DMS53 treated with DMSO at 0.1 percent for 48 hours (cell line): ENCODE results near the gene ARHGEF2.

Experiments
- DNase-seq: peaks from one replicate; lab custom pipeline; 2025; ENCODE audit not compliant: unreplicated experiment; lab: John Stamatoyannopoulos, UW

ARHGEF2 gene

DNA sequence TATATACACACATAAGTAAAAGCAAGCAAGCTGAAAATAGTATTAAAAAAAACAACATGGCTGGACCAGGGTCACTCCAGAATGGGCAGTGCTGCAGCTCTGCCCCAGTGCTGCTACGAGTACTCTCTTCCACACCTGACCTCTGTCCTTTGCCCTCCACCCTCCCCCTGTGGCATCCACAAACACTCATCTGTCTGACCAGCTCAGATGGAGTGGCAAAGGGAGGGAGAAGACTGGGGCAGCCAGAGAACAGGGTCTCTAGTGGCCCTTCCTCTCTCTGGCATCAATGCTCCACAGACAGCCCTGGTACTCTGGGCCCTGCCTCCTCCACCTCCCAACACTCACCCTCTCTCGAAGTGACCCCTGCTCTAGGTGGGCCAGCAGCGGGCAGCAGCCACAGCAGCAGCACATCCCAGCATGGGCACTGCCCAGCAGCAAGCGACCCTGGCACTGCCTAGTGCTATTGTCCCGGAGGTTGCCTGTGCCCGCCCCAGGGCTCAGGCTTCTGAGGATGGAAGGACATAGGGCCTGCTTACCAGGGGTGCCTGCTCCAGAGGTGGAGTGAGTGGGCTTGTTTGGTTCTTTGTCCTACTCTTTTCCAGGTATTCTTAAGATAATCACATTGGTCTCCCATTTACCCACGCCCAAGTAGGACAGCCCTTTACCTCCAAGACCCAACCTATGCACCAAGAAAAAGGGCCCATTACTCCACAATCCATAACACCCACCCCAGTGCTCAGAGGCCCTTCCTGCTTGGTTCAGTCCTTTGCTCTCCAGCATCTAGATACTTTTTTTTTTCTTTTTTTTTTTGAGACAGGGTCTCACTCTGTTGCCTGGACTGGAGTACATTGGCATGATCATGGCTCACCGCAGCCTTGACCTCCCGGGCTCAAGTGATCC lies 6.2 kb downstream of the ARHGEF2 start:
- no peak for DNase-seq

DNA sequence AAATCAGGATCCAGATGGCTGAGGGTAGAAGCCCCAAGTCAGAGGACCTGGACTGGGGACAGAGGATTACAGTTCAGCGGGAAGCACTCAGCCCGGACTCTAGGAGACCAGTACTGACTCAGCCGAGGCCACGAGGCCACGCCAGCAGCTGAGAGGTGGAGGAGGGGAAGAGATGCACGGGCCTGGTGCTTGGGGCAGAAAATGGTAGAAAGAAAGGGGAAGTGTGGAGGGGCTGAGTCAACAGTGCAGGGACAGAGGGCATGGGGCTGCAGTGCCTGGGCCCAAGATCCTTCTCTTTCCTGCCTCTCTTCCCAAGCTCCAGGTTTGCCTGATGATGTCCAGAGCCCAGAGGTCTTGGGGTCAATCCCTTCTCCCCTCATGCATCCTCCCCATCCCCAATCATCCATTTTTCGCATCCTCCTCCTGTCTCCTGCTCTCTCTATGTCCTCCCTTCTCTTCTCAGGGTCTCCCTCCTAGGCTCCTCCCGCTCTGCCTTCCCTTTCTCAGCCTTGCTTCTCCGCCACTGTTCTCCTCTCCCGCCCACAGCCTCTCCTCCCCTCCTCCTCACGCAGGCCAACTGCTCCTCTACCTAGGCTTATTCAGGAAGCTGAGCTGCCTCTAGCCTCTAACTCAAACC lies 7.7 kb downstream of the ARHGEF2 start:
- no peak for DNase-seq

DNA sequence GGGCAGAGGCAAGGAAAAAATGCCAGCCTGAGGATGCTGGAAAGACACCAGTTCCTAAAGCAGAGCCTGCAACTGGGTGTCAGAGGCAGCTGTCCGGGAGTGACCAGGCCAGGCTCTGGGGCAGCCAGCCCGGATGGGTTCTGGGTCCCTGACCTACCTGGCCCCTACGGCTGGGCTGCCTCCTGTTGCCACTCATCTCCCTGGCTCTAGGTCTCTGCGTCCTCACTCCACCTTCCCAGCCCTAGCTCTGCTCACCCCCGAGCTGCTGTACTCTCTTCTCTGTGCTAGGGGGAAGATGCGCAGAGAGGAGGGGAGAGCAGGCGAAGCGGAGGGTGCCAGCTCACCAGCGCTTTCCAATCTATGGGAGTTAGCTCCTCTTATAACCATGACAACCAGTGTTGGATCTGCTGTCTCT lies 9.0 kb downstream of the ARHGEF2 start:
- no peak for DNase-seq

DNA sequence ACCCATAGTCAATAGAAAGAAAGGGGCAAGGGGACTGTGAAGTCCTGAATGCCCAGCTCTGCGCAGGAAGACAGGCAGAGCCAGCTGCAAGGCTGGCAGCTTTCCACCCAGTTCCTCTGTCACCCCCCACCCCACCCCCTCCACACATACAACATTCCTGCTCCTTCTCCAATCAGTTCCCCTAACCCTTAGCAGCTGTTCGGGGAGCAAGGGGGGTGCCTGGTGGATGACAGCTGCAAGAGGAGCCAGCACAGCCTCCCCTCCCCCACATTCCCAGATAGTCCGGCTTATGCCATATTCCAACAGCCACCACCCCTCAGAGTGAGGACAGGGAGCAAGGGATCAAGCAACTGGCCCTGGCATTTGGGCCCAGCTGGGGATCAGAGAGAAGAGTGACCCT lies 9.7 kb downstream of the ARHGEF2 start:
- no peak for DNase-seq

DNA sequence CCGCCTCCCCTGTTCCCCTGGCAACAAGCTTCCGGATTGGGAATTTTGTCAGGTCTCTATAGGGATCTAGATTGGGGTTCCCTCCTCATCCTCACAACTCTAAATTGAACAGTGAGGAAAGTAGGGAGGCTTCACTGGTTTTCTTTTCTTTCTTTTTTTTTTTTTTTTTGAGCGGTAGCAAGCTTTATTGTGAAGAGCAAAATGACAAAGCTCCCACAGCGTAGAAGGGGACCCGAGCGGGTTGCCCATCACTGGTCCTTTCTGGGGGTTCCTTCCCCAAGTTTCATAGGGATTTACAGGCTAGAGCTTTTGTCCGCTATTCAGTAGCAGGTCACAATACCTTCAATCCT lies 10.3 kb downstream of the ARHGEF2 start:
- no peak for DNase-seq

DNA sequence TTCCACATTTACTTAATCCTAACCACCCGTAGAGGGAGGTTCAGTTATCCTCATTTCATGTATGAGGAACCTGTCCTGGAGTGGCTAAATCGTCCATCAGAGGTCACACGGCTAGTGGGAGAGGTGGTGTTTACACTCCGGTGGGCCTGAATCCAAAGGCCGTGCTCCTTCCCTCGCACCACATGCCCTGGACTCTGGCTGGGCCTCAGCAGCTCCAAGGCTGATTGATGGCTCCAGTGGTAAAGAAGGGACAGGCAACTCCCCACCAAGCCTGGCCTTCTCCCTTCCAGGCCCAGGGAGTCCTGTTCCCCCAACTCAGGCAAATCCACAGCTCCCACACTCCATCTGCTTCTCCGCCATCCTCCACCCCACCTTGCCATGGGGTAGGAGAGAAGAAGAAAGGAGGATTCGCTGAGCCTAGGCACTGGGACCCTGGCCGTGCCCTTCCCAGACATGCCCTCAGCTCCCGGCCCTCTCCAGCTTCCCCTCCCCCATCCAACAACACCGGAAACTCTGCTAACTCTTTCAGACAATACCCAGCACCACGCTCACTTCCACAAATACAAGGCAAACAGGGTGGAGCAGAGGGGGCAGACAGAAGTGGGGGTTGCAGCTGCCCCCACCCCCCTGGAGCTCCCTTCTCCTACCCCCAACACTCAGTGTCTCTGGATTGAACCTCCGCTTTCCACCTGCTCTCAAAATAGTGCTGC lies 10.9 kb downstream of the ARHGEF2 start:
- DNase-seq: no peak

DNA sequence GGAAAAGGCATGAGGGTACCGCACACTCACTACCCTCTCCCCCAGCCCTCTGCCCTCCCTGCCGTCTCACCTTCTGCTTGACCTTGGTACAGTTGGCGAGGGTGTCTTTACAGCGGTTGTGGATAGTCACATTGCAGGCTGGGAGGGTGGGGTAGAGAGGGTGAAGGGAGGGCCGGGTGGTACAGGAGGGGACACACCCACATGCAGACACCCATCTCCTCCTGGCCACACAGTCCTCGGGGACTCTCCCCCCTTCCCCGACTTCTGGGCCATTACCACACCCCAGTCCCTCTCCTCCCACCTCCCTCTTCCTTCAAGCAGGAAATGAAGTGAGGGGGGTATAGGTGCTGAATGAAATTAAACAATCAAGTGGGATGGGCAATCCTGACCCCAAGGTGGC lies 11.6 kb downstream of the ARHGEF2 start:
- no peak for DNase-seq

DNA sequence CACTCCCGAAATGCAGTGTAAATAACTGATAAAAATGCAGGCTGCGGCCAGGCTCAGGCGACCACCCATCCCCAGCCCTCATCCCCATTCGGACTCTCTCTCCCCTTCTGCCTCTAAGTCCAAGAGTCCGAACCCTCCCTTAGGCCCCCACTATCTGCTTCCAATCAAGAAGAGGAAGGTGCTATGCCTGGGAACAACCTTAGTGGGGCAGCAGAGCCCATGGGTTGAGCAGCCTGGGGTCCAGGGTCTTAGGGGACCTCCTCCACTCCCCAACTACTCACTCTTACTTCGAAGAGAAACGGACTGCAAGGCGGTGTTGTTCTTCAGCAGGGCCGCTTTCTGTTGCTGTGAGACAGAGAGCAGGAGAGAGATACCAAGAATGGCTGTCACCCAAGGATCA lies 12.2 kb downstream of the ARHGEF2 start:
- no peak for DNase-seq

DNA sequence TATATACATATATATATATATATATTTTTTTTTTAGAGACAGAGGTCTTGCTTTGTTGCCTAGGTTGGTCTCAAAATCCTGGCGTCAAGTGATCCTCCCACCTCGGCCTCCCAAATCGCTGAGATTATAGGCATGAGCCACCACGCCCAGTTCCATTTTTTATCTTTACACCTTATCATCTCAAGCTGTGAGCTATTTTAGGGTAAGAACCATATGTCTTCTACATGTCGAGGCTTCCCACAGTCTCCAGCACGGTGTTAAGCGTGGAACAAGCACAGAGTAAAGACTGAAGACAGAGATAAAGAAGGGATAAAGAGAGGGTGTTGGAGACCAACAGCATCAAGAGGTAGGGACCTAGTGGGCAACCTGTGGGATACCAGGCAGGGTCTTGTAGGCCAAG lies 14.2 kb downstream of the ARHGEF2 start:
- no peak for DNase-seq

DNA sequence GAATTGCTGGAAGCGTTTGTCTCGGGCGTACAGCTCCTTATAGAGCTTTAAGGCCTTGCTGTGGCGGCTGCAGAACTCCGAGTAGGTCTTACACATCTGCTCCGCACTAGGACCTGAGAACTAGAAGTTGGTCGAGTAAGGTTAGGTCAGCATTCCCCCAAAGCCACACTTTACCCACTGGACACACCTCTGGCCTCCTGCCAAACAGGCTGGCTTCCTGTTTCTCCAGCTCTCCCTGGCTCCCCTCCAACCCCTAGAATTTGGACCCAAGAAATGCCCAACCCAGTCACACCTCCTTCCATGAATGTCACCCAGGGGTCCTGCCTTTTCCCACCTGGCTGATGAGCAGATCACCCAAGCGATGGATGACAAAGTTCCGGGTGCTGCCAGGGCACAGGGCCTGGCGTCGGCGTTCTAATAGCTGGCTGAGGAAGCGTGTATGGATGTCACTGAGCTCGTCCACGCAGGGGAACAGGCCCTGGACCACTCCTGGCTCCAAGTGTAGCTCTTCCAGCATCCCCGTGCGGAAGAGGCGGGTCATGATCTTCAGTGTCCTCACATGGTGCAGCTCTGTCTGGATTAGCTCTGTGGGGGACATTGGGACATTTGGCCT lies 15.6 kb downstream of the ARHGEF2 start:
- DNase-seq: no peak

DNA sequence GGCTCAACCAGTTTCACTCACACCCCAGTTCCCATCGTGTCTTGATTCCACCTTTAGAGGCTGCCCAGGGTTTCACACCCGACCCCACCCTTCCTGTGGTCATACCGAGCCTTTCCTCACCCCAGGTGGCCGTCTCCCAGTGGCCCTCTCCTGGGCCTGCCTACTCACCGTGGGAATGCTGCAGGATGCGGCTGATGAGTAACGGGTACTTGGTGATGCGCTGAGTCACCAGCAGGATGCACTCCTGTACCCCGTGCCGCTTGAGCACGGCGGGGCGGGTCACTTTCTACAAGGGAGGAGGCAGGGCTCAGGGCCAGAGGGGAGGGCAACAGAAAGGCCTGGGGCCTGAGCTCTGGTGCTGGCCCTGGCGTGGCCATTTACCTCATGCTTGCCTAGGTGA lies 16.4 kb downstream of the ARHGEF2 start:
- DNase-seq: peak; percentile 8

DNA sequence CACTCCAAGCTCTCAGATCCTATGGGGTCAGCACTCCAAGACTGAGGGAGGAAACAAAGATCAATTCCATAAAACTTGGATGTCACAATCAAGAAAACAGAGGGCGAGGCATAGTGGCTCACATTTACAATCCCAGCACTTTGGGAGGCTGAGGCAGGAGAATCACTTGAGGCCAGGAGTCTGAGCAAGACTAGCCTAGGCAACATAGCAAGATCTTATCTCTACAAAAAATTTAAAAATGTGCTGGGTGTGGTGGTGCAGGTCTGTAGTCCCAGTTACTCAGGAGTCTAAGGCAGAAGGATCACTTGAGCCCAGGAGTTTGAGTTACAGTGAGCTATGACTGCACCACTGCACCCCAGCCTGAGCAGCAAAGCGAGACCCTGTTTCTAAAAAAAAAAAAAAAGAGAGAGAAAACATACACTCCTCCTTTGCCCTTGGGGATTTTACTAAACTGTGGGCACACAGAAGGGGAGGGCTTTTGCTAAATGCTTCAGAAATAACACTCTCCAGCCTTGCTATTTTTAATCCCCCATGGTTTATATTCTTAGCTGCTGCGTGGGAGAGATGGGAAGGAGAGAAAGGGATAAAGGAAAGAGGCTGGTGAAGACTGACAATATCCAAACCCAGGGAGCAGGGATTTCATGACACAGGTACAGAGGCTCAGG lies 18.1 kb downstream of the ARHGEF2 start:
- DNase-seq: no peak

DNA sequence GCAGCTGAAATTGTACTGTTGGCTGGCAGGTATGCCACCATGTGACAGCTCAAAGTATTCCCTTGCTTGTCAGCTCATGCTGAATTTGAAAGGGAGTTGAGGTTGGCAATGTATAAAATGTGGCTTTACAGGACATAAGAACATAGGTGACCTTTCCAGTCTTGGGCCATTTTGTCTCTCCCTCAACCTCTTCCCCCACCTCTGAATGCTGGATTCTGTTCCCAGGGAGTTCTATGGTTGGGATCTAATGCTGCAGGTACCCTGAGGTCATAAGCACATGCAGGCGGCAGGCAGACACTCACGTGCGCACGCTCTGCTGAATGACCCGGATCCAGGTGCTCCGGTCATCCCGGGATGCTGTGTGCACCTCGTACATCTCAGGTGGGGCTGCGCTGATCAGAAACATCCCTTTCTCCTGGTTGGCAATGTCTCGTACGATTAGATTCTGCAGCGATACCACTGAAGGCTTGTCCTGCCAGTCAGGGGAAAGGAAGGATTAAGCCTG lies 20.9 kb downstream of the ARHGEF2 start:
- no peak for DNase-seq

DNA sequence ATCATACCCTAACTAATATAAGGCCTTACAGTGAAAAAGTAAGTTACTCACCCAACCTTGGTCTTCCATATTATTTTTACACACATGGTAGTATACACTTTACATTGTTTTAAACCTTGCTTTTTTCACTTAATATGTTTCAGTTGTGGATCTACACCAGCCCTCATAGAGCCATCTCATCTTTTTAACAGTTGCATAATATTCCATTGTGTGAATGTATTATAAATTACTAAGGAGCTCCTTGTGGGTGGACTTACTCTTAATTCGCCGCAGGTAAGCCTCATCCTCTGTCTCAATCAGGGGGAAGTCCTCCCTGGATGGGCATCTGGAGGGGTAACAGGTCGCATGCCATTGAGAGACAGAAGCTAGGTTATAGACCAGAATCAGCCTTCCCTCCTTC lies 23.7 kb downstream of the ARHGEF2 start:
- DNase-seq: no peak

DNA sequence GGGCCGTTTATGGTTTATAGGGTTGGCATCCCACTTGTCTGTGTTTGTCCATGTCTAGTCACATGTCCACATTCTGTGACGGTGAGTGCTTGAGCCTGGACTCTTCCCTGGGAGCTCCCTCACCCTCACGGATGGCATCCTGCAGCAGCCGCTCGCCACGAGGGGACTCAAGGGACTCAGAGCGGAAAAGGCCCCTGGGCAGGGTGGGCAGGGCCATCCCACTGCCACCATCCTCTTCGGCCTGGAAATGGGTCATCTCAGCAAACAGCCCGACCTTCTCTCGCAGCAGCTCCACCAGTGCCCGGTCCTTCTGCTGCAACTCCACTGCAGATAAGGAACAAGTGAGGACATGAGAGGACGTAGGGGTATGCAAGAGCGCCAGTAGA lies 25.8 kb downstream of the ARHGEF2 start:
- DNase-seq: no peak

DNA sequence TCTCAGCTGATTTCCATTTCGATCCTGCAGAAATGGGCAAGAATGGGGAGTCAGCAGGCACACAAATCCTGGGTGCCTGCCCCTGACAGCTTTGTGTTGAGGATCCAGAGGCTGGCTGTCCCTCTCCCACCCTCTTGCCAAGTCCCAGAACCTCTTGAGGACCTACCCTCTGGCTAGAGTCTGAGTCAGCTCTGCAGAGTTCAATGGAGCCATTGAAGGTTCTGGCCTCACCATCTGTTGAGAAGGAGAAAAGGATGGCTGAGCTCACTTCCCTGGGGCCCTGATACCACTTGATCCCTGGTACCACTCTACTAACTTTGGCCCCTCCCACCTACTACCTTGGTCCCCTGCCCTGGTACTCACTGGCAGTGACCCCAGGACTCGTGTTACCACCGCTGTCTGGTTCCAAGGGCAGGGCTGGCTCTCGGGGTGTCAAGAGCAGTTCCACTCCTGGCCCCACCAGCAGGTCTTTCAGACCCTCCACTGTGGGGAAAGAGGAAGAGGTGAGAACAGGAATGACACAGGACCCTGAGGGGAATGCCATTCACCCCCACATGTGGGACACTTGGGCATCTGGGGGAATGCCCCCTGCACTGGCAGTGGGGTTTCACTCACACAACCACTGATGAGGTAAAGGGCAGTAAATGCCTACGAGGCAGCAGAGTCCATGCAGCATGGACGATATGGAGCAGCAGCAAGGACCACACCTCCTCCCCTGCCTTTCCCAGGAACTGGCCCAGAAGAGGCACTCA lies 26.4 kb downstream of the ARHGEF2 start:
- no peak for DNase-seq

DNA sequence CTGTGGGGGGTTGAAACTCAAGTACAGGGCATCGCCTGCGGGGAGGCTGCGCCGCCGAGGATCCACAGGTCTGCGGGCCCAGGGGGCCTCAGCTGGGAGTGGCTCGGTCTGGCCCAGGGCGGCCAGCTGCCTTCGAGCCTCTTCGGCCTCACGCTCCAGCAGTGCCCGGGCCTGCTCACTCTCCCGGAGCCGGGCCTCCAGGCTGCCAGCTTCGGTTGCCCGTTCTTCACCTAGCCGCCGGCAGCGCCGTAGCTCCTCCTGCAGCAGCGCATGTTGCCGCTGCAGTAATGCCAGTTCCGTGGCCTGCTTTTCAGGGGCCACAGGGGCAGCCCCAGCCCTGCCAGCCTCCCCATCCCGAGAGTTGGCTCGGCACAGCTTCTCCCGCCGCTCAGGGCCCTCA lies 27.5 kb downstream of the ARHGEF2 start:
- no peak for DNase-seq

DNA sequence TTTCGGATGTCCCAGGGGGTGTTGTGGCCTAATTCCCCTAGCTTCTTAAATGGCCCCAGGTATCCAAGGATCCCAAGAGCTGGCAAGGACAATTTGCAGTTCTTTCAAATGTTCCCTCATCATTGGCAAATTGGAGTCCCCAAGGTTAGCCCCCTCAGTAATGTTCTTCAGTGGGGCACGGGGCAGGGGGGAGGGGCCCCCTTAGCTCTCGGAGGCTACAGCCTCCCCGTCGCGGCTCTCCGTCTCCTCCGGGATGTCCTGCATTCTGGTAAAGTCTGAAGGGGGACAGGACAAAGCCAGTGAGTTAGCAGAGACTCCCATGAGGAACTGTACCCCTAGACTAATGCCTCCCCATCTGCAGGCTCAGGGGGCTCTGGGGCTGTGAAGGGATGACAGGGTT lies 30.6 kb downstream of the ARHGEF2 start:
- no peak for DNase-seq

DNA sequence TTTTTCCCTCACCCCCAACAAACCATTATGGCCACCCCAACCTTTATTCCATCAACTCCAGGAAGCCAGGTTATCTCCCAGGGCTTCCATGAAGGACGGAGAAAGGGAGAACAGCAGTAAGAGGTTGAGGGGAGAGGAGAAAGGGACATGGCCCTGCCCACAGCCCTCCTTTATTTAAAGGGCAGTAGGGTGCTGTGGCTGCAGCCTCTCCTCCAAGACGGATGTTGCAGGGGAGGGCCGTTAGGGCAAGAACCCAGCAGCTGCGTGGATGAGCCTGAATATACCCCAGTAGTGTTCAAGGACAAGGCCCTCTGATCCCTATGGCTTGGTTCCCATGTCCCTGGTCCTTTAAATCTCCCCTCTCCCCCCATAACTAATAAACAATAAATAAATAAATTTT lies 31.1 kb downstream of the ARHGEF2 start:
- DNase-seq: no peak

DNA sequence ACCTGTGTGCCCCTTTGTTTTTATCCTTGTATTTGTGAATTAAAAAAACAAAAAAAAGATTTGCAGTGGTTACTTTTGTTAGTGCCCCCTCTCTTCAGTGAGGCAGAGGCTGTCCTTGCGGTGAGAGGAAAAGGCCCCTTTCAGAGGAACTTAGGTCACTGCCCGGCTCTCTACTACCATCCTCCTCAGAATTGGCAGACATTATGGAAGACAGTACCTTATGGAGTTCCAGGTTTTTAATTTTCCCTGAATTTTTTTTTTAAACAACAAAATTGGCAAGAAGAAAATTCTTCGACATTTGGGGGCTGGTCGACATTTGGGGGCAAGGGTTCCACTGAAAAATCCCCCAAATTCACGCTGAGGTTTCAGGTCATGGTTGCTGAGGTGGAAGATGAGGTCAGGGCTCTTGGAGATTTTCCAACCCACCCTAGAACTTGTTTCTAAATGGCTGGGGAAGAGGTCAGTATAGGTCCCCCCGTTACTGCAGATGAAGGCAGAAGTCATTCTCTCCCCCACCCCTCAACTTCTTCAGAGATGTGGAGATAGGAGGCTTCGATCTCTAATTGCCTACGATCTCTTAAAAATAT lies 31.6 kb downstream of the ARHGEF2 start:
- DNase-seq: no peak
